Smooth muscle cell (in vitro differentiated cells): Measurements from ENCODE around the gene TRIM44. TPM values are rescaled to one million over a fixed set of nuclear protein-coding genes. Genes with fewer than 3 reads are reported as not detected.

Source experiments
- DNase-seq: peaks from one replicate; lab custom pipeline; 2025; ENCODE audit not compliant: unreplicated experiment; lab: John Stamatoyannopoulos, UW
- H2AFZ ChIP-seq: fragments of 200-600 bp; sonication (generic); 2 replicates; pipeline ENCODE4 v1.6.0; 2016; ENCODE audit warnings: antibody characterized with exemption, low read depth, mild to moderate bottlenecking
- H3F3A ChIP-seq: fragments of 200-600 bp; sonication (generic); 2 replicates; pipeline ENCODE4 v1.6.0; 2017; ENCODE audit warnings: antibody characterized with exemption, low read depth
- H3K27ac ChIP-seq: fragments of 200-600 bp; sonication (generic); 2 replicates; pipeline ENCODE4 v1.5.1; 2016; ENCODE audit warnings: low read depth, mild to moderate bottlenecking
- H3K27me3 ChIP-seq: fragments of 200-600 bp; sonication (generic); 2 replicates; pipeline ENCODE4 v1.6.1; 2016; ENCODE audit warnings: low read depth, mild to moderate bottlenecking
- H3K36me3 ChIP-seq: fragments of 200-600 bp; sonication (generic); 2 replicates; pipeline ENCODE4 v1.5.1; 2016; ENCODE audit warnings: low read depth
- H3K4me1 ChIP-seq: fragments of 200-600 bp; sonication (generic); 2 replicates; pipeline ENCODE4 v1.5.1; 2016; ENCODE audit warnings: low read depth
- H3K4me2 ChIP-seq: fragments of 200-600 bp; sonication (generic); 2 replicates; pipeline ENCODE4 v1.6.0; 2016; ENCODE audit warnings: mild to moderate bottlenecking
- H3K4me3 ChIP-seq: fragments of 200-600 bp; sonication (generic); 2 replicates; pipeline ENCODE4 v1.5.1; 2016; ENCODE audit warnings: mild to moderate bottlenecking
- H3K79me2 ChIP-seq: fragments of 200-600 bp; sonication (generic); 2 replicates; pipeline ENCODE4 v1.6.0; 2016; ENCODE audit warnings: low read depth, mild to moderate bottlenecking
- H3K9ac ChIP-seq: fragments of 200-600 bp; sonication (generic); 2 replicates; pipeline ENCODE4 v1.6.0; 2016; ENCODE audit warnings: low read depth
- H3K9me3 ChIP-seq: fragments of 200-600 bp; sonication (generic); replicated peaks from 2 replicates; pipeline ENCODE4 v1.5.1; 2016; ENCODE audit warnings: low read depth
- H4K20me1 ChIP-seq: fragments of 200-600 bp; sonication (generic); 2 replicates; pipeline ENCODE4 v1.6.0; 2016; ENCODE audit warnings: low read depth
- CTCF ChIP-seq: fragments of 200-600 bp; sonication (generic); IDR thresholded peaks from 2 replicates; pipeline ENCODE4 v1.5.1; 2017; ENCODE audit warnings: borderline replicate concordance, mild to moderate bottlenecking, antibody characterized with exemption; ENCODE audit not compliant: insufficient read depth, poor library complexity, severe bottlenecking
- WGBS: methylation state at CpG from one replicate; pipeline ENCODE4 v1.1.7; 2016; ENCODE audit warnings: low lambda C conversion rate; 5-methylcytosine and 5-hydroxymethylcytosine counted together
- polyA plus RNA-seq: library from polyadenylated mRNA; unstranded; fragments of >200 nt; fragmentation: Nextera tagmentation; extraction: Ambion mirVana; gene quantifications from 2 replicates; pipeline ENCODE4 v1.2.1, GENCODE V29; 2016
- total RNA-seq: library from RNA; depleted of rRNA; stranded (reverse); fragments of >200 nt; gene quantifications from 2 replicates; pipeline ENCODE4 v1.2.3, GENCODE V29; 2014

Gene TRIM44
- total and polyA plus RNA-seq, 2 experiments from 2014 or later, result 20.9 to 32.9 TPM

- Histone ChIP-seq H3K9me3 (no peaks in the 10 kb centered on the region), H3K36me3 (no peaks in the 10 kb centered on the region), H3K27me3 (no peaks in the 10 kb centered on the region), H3K4me2 (no peak overlapping the region), H3K4me3 (no peak overlapping the region), H3K79me2 (peaks cover 56% of the 10 kb centered on the region), H4K20me1 (peaks cover 69% of the 10 kb centered on the region), H3K4me1 (no peaks in the 10 kb centered on the region), H3F3A (peaks cover 4% of the 10 kb centered on the region), H3K27ac (peak overlapping the region; percentile 57), H3K9ac (no peak overlapping the region), H2AFZ (no peak overlapping the region)
- 85% methylated on average over 7 of the region's 7 CpGs for WGBS
- DNase-seq, result no peak
- no peak for TF ChIP-seq CTCF
Measured at GRCh38 chr11:35689081-35689996, 26.8 kb downstream of the TRIM44 start.

GRCh38 chr11:35702126-35702525, 39.6 kb downstream of the TRIM44 start:
- Histone ChIP-seq H3K27ac (no peak overlapping the region), H3F3A (no peaks in the 10 kb centered on the region), H3K4me1 (no peaks in the 10 kb centered on the region), H3K36me3 (no peaks in the 10 kb centered on the region), H3K9ac (no peak overlapping the region), H3K4me3 (no peak overlapping the region), H3K79me2 (peaks cover 22% of the 10 kb centered on the region), H3K27me3 (no peaks in the 10 kb centered on the region), H3K4me2 (no peak overlapping the region), H4K20me1 (peaks cover 3% of the 10 kb centered on the region), H2AFZ (no peak overlapping the region), H3K9me3 (peaks cover 4% of the 10 kb centered on the region)
- no peak for TF ChIP-seq CTCF
- WGBS, result 96% methylated on average over 15 of the region's 15 CpGs
- no peak for DNase-seq

GRCh38 chr11:35709376-35709775, 46.8 kb downstream of the TRIM44 start:
- no peak overlapping the region for H2AFZ ChIP-seq
- H3K27ac ChIP-seq, result no peak overlapping the region
- no peak overlapping the region for H3K4me3 ChIP-seq
- 97% methylated on average over 3 of the region's 3 CpGs for WGBS
- TF ChIP-seq CTCF, result no peak
- no peaks in the 10 kb centered on the region for H3F3A ChIP-seq
- H3K4me2 ChIP-seq, result no peak overlapping the region
- no peaks in the 10 kb centered on the region for H3K36me3 ChIP-seq
- H3K27me3 ChIP-seq, result no peaks in the 10 kb centered on the region
- H3K9ac ChIP-seq, result no peak overlapping the region
- H3K79me2 ChIP-seq, result peaks cover 33% of the 10 kb centered on the region
- peaks cover 56% of the 10 kb centered on the region for H4K20me1 ChIP-seq
- H3K4me1 ChIP-seq, result no peaks in the 10 kb centered on the region
- no peaks in the 10 kb centered on the region for H3K9me3 ChIP-seq
- no peak for DNase-seq
